Kidney epithelial cell (primary cell): ENCODE results near the gene NCAPG. TPM values are rescaled to one million over a fixed set of nuclear protein-coding genes. Genes with fewer than 3 reads are reported as not detected.

ENCODE experiments used
- DNase-seq: peaks from one replicate; pipeline ENCODE4 v3.0.0-alpha.2; 2010; ENCODE audit warnings: low read depth
- H3K27me3 ChIP-seq: 2 replicates; pipeline ENCODE4 v1.6.0; 2011; ENCODE audit warnings: low read length; ENCODE audit not compliant: control insufficient read depth, insufficient read depth
- H3K36me3 ChIP-seq: 2 replicates; pipeline ENCODE4 v1.5.1; 2011; ENCODE audit warnings: low read length; ENCODE audit not compliant: control insufficient read depth, insufficient read depth
- H3K4me3 ChIP-seq: 2 replicates; pipeline ENCODE4 v1.5.1; 2011; ENCODE audit warnings: low read depth, mild to moderate bottlenecking, control low read depth, low read length
- CTCF ChIP-seq: IDR thresholded peaks from 2 replicates; pipeline ENCODE4 v1.5.1; 2011; ENCODE audit warnings: mild to moderate bottlenecking, moderate library complexity, low read length, control low read depth, inconsistent platforms; ENCODE audit not compliant: insufficient read depth, poor library complexity, severe bottlenecking
- total RNA-seq: library from RNA; depleted of rRNA; stranded (reverse); fragments of >200 nt; gene quantifications from 2 replicates; pipeline ENCODE4 v1.2.3, GENCODE V29; 2015

Gene NCAPG
- total RNA-seq, 1 donor from 2014 or later, result 6.2 TPM

GRCh38 chr4:17889692-17890091 is 78.9 kb downstream of the NCAPG start:
- H3K36me3 ChIP-seq, result no peaks in the 10 kb centered on the region
- TF ChIP-seq CTCF, result no peak

GRCh38 chr4:17894421-17894820 is 83.6 kb downstream of the NCAPG start:
- no peaks in the 10 kb centered on the region for H3K36me3 ChIP-seq
- no peaks in the 10 kb centered on the region for H3K27me3 ChIP-seq
- TF ChIP-seq CTCF, result no peak
- no peak overlapping the region for H3K4me3 ChIP-seq
- no peak for DNase-seq

More at GRCh38 chr4:17889692-17890091, 78.9 kb downstream of the NCAPG start:
- Histone ChIP-seq H3K4me3 (no peak overlapping the region), H3K27me3 (no peaks in the 10 kb centered on the region)
- DNase-seq, result no peak

Other genes with a start within 250 kb of the NCAPG start
- 52.0 and 66.1 TPM in 2 replicates for gene LAP3, start 233.8 kb upstream of the NCAPG start, total RNA-seq
- 8.9 and 11.4 TPM in 2 replicates for gene MED28, start 196.3 kb upstream of the NCAPG start, total RNA-seq
- under 0.01 TPM in 2 replicates for gene FAM184B, start 29.4 kb upstream of the NCAPG start, total RNA-seq
- gene DCAF16, start 222 bp upstream of the NCAPG start, total RNA-seq, result 18.7 and 26.8 TPM in 2 replicates
- gene LCORL, start 210.8 kb downstream of the NCAPG start, total RNA-seq, result 18.5 and 35.2 TPM in 2 replicates